GM23338 (cell line): ENCODE results near the gene TNK2. TPM values are rescaled to one million over a fixed set of nuclear protein-coding genes. Genes with fewer than 3 reads are reported as not detected.
A peak's percentile ranks its signal among the peaks of the same experiment; 100 is the strongest.

Experiments
- ATAC-seq: fragments of 200-7000 bp; cut with Tn5 transposase; 3 replicates; pipeline ENCODE4 v1.9.1; 2020
- DNase-seq: peaks from one replicate; pipeline ENCODE4 v3.0.0-alpha.2; 2015; ENCODE audit warnings: low spot score
- H2AFZ ChIP-seq: fragments of 200-600 bp; sonication (generic); 2 replicates; pipeline ENCODE4 v1.8.0; 2016; ENCODE audit warnings: antibody characterized with exemption, mild to moderate bottlenecking, moderate library complexity
- H3F3A ChIP-seq: fragments of 200-600 bp; sonication (generic); replicated peaks from 2 replicates; pipeline ENCODE4 v1.8.0; 2017; ENCODE audit warnings: antibody characterized with exemption, mixed run types, low read depth
- H3K27ac ChIP-seq: fragments of 200-600 bp; sonication (generic); 2 replicates; pipeline ENCODE4 v1.6.1; 2016; ENCODE audit warnings: low read depth
- H3K27me3 ChIP-seq: fragments of 200-600 bp; sonication (generic); 2 replicates; pipeline ENCODE4 v1.8.0; 2016; ENCODE audit warnings: mild to moderate bottlenecking, mixed run types, moderate library complexity; ENCODE audit not compliant: insufficient read depth
- H3K36me3 ChIP-seq: fragments of 200-600 bp; sonication (generic); 2 replicates; pipeline ENCODE4 v1.8.0; 2016; ENCODE audit warnings: mild to moderate bottlenecking; ENCODE audit not compliant: insufficient read depth
- H3K4me1 ChIP-seq: fragments of 200-600 bp; sonication (generic); 2 replicates; pipeline ENCODE4 v1.8.0; 2016; ENCODE audit warnings: mild to moderate bottlenecking, moderate library complexity; ENCODE audit not compliant: insufficient read depth
- H3K4me2 ChIP-seq: fragments of 200-600 bp; sonication (generic); 2 replicates; pipeline ENCODE4 v1.7.1; 2017; ENCODE audit warnings: mixed run types
- H3K4me3 ChIP-seq: fragments of 200-600 bp; sonication (generic); 2 replicates; pipeline ENCODE4 v1.6.1; 2016; ENCODE audit warnings: mixed run types
- H3K79me2 ChIP-seq: fragments of 200-600 bp; sonication (generic); replicated peaks from 2 replicates; pipeline ENCODE4 v1.8.0; 2017; ENCODE audit warnings: mild to moderate bottlenecking; ENCODE audit not compliant: insufficient read depth
- H3K9me2 ChIP-seq: fragments of 200-600 bp; sonication (generic); 2 replicates; pipeline ENCODE4 v1.8.0; 2017; ENCODE audit not compliant: insufficient read depth
- H4K20me1 ChIP-seq: fragments of 200-600 bp; sonication (generic); replicated peaks from 2 replicates; pipeline ENCODE4 v1.8.0; 2017; ENCODE audit warnings: mild to moderate bottlenecking; ENCODE audit not compliant: insufficient read depth
- H3K27ac Mint-ChIP-seq: 2 replicates; pipeline ENCODE4 v1.8.0; 2020; ENCODE audit warnings: inconsistent platforms, mild to moderate bottlenecking, moderate library complexity, mixed read lengths
- H3K27me3 Mint-ChIP-seq: 3 replicates; pipeline ENCODE4 v1.8.0; 2022; ENCODE audit warnings: low read depth, mild to moderate bottlenecking, moderate library complexity, mixed read lengths, inconsistent platforms; ENCODE audit not compliant: insufficient read depth, poor library complexity
- H3K36me3 Mint-ChIP-seq: 3 replicates; pipeline ENCODE4 v1.8.0; 2021; ENCODE audit warnings: low read depth, mild to moderate bottlenecking, inconsistent platforms, moderate library complexity, mixed read lengths
- H3K4me1 Mint-ChIP-seq: 3 replicates; pipeline ENCODE4 v1.8.0; 2020; ENCODE audit warnings: mild to moderate bottlenecking, inconsistent platforms, mixed read lengths
- H3K4me3 Mint-ChIP-seq: 3 replicates; pipeline ENCODE4 v1.8.0; 2021; ENCODE audit warnings: moderate library complexity, mild to moderate bottlenecking, inconsistent platforms, mixed read lengths
- H3K9me3 Mint-ChIP-seq: 3 replicates; pipeline ENCODE4 v1.8.0; 2020; ENCODE audit warnings: moderate library complexity, mild to moderate bottlenecking, inconsistent platforms, mixed read lengths
- CREB1 ChIP-seq: fragments of 250-450 bp; sonication (Bioruptor Pico); IDR thresholded peaks from 2 replicates; pipeline ENCODE4 v1.5.0; 2020; ENCODE audit warnings: low read depth, mild to moderate bottlenecking, moderate library complexity
- ETS1 ChIP-seq: IDR thresholded peaks from 2 replicates; pipeline ENCODE4 v1.6.1; 2016; ENCODE audit warnings: antibody characterized with exemption
- EZH2 ChIP-seq: fragments of 200-600 bp; sonication (generic); IDR thresholded peaks from one replicate; pipeline ENCODE4 v1.8.0; 2017; ENCODE audit warnings: antibody characterized with exemption, mild to moderate bottlenecking, low read depth; ENCODE audit not compliant: unreplicated experiment
- NANOG ChIP-seq: IDR thresholded peaks from 2 replicates; pipeline ENCODE4 v1.6.1; 2016; ENCODE audit warnings: antibody characterized with exemption, borderline replicate concordance
- ZNF114 ChIP-seq: fragments of 250-450 bp; sonication (Bioruptor Pico); IDR thresholded peaks from 2 replicates; pipeline ENCODE4 v1.5.0; 2020; ENCODE audit warnings: mild to moderate bottlenecking, moderate library complexity
- ZNF331 ChIP-seq: fragments of 250-450 bp; sonication (Bioruptor Pico); IDR thresholded peaks from 2 replicates; pipeline ENCODE4 v1.5.0; 2020; ENCODE audit warnings: low read depth, mild to moderate bottlenecking, moderate library complexity
- ZNF462 ChIP-seq: fragments of 250-450 bp; sonication (Bioruptor Pico); IDR thresholded peaks from 2 replicates; pipeline ENCODE4 v1.5.0; 2020; ENCODE audit warnings: mild to moderate bottlenecking, moderate library complexity
- polyA plus RNA-seq: library from polyadenylated mRNA; unstranded; fragments of >200 nt; fragmentation: Nextera tagmentation; extraction: Ambion mirVana; gene quantifications from 2 replicates; pipeline ENCODE4 v1.2.1, GENCODE V29; 2016
- total RNA-seq: library from RNA; depleted of rRNA; stranded (reverse); fragments of >200 nt; shearing (Covaris generic); gene quantifications from 2 replicates; pipeline ENCODE4 v1.2.3, GENCODE V29; 2014
- TF ChIP-seq, protein P1 (sequence below), 2 experiments: fragments of 200-600 bp in 1 of 2; sonication (generic) in 1 of 2; conservative IDR thresholded peaks; 2 replicates each; pipeline versions ENCODE4 v1.5.1 to v1.6.1; 2016 to 2017; ENCODE audit warnings: antibody characterized with exemption in 2 of 2, low read depth in 2 of 2, mild to moderate bottlenecking in 2 of 2, moderate library complexity in 1 of 2

Gene TNK2
- total and polyA plus RNA-seq, 2 experiments from 2014 or later = 10.0 to 22.5 TPM

GRCh38 chr3:195854628-195855294 lies 53.6 kb downstream of the TNK2 start (continued):
- TF ChIP-seq ZNF462 (CRISPR knock-in tag) (no peak), ETS1 (no peak), NANOG (no peak), CREB1 (CRISPR knock-in tag) (no peak), EZH2 (no peak), ZNF331 (no peak), ZNF114 (CRISPR knock-in tag) (no peak)

- Histone ChIP-seq H2AFZ (no peak overlapping the region), H3K79me2 (no peaks in the 10 kb centered on the region), H3F3A (no peaks in the 10 kb centered on the region; the same call in 1 of the 2 replicates), H3K36me3 (no peaks in the 10 kb centered on the region), H3K4me1 (no peaks in the 10 kb centered on the region), H3K9me2 (no peaks in the 10 kb centered on the region), H3K4me2 (no peak overlapping the region), H3K27me3 (no peaks in the 10 kb centered on the region), H4K20me1 (no peaks in the 10 kb centered on the region), H3K4me3 (no peak overlapping the region), H3K27ac (no peak overlapping the region)
- TF ChIP-seq, protein P1, sequence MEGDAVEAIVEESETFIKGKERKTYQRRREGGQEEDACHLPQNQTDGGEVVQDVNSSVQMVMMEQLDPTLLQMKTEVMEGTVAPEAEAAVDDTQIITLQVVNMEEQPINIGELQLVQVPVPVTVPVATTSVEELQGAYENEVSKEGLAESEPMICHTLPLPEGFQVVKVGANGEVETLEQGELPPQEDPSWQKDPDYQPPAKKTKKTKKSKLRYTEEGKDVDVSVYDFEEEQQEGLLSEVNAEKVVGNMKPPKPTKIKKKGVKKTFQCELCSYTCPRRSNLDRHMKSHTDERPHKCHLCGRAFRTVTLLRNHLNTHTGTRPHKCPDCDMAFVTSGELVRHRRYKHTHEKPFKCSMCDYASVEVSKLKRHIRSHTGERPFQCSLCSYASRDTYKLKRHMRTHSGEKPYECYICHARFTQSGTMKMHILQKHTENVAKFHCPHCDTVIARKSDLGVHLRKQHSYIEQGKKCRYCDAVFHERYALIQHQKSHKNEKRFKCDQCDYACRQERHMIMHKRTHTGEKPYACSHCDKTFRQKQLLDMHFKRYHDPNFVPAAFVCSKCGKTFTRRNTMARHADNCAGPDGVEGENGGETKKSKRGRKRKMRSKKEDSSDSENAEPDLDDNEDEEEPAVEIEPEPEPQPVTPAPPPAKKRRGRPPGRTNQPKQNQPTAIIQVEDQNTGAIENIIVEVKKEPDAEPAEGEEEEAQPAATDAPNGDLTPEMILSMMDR (conservative IDR thresholded peaks at IDR 0.05; ENCODE audit: low read depth in 2 of 2) = no peak
- TF ChIP-seq ZNF114 (CRISPR knock-in tag) = no peak
- TF ChIP-seq ETS1 = no peak
- TF ChIP-seq CREB1 (CRISPR knock-in tag) = no peak
- TF ChIP-seq ZNF331 = no peak
- no peak for TF ChIP-seq NANOG
- H3K27me3 Mint-ChIP-seq = peaks cover 4% of the 10 kb centered on the region
- H3K27ac Mint-ChIP-seq = peak overlapping the region; percentile 20; the same call in 1 of the 2 replicates
- no peak for ATAC-seq
- H3K4me3 Mint-ChIP-seq = no peak overlapping the region
- H3K4me1 Mint-ChIP-seq = peaks cover 5% of the 10 kb centered on the region
- H3K36me3 Mint-ChIP-seq = no peaks in the 10 kb centered on the region
- no peak for DNase-seq
- no peaks in the 10 kb centered on the region; the same call in 2 of the 3 replicates for H3K9me3 Mint-ChIP-seq
Observed at GRCh38 chr3:195853996-195854395, 54.4 kb downstream of the TNK2 start.
